GM10248 (cell line): ENCODE data around the gene GPC4.

Source experiments
- CTCF ChIA-PET: fragments of 300-600 bp; sonication (Branson Sonifier 250); formaldehyde crosslinking; extraction: SDS; loops from one replicate; lab custom pipeline; 2021; ENCODE audit warnings: antibody characterized with exemption; lab: Yijun Ruan, JAX
- POLR2A ChIA-PET: fragments of 350-650 bp; sonication (Branson Sonifier 250); formaldehyde crosslinking; extraction: SDS; loops from one replicate; lab custom pipeline; 2020; ENCODE audit warnings: antibody characterized with exemption; lab: Yijun Ruan, JAX
- DNase-seq: peaks from one replicate; pipeline ENCODE4 v3.0.0; 2012; ENCODE audit errors: extremely low spot score
- CTCF ChIP-seq: IDR thresholded peaks from 2 replicates; pipeline ENCODE4 v1.5.1; 2012; ENCODE audit warnings: mild to moderate bottlenecking, low read depth; ENCODE audit errors: extremely low read depth, missing control alignments, control extremely low read depth

GPC4 gene

DNA sequence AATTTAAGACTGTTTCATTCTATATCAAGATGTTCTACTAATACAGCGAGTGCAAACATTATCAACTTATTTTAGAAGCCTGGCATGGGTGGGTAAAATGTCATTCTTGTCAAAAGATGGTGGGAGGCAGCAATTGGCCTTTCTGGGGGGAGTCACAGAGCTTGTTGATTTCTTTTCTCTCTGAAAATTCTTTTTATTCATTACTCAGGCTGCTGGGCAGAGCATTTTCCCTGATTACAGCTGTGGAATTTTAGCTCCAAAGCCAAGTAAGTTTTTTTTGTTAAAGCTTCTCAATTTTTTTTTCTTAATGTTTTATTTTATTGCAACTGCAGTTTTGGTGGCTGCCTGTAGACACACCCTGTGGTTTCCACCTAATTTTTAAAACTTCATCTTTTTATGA, 50.4 kb downstream of the GPC4 start:
- no peak for TF ChIP-seq CTCF
- ChIA-PET POLR2A (no interaction called here), CTCF (interaction anchor here (1.3 kb wide), 1 partner anchor 15 kb away, joined by 3 read pairs; no protein-coding TSS in a partner anchor)
- no peak for DNase-seq

GRCh38 chrX:133364196-133364595, 51.1 kb downstream of the GPC4 start:
- TF ChIP-seq CTCF, result no peak
- POLR2A ChIA-PET, result no interaction called here
- CTCF ChIA-PET, result interaction anchor here (1.3 kb wide), 1 partner anchor 14 kb away, joined by 3 read pairs; no protein-coding TSS in a partner anchor
- DNase-seq, result no peak

GRCh38 chrX:133362538-133362937, 52.8 kb downstream of the GPC4 start:
- POLR2A ChIA-PET, result no interaction called here

DNA sequence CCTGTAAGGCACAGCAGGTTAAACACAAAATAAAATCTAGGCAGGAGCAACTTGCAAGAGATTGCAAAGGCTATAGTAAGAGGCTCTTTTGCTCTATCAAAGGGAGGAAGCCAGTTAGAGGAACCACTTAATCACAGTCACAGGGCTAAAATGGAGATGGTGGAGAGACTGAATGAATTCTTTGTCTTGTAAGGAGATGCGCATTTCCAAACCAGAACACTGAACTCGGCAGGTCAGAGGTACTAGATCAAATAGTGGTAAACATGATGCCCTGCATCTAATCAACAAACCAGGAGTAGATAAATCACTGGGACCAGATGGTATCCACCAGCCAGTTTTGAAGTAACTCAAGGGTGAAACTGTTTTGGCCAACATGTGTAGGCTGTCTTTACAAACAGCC, 55.8 kb downstream of the GPC4 start:
- POLR2A ChIA-PET, result no interaction called here
- TF ChIP-seq CTCF, result no peak
- no peak for DNase-seq
- CTCF ChIA-PET, result no interaction called here

More at GRCh38 chrX:133362538-133362937, 52.8 kb downstream of the GPC4 start:
- CTCF ChIA-PET, result no interaction called here
- TF ChIP-seq CTCF, result no peak
- no peak for DNase-seq

DNA sequence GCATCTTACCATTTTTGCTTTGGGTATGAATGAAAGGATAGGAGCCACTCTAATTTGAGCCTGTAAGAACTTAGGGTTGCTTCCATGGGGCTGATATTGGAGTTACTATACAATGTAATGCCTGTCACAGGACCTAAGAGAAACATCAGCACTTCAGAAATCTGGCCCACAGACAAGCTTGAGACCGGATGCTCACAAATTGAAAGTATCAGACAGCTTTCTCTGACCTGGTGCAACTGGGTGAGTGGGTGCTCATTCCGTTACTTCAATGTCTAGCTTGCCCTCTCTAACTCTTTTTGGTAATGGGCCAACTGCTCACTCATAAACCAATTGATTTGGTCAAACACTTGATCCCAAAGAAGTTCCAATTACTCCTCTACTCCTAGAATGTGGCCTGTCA, 62.1 kb downstream of the GPC4 start:
- no peak for TF ChIP-seq CTCF
- ChIA-PET POLR2A (no interaction called here), CTCF (no interaction called here)
- no peak for DNase-seq

- no peak for DNase-seq
- TF ChIP-seq CTCF, result no peak
- ChIA-PET POLR2A (no interaction called here), CTCF (interaction anchor here (1.5 kb wide), 1 partner anchor 14 kb away, joined by 3 read pairs; no protein-coding TSS in a partner anchor)
These were observed 64.5 kb downstream of the GPC4 start for GRCh38 chrX:133350751-133351150.
